ENCODE results near the gene UNC5C. TPM values are rescaled to one million over a fixed set of nuclear protein-coding genes. Genes with fewer than 3 reads are reported as not detected.

The UNC5C gene
- total and polyA plus RNA-seq, 10 of the 15 experiments (the other 5 are each of a cell fraction or from before 2014, with no cell fraction given), result 0.02 to 2.0 (median 0.15) TPM; not detected in 1

DNA sequence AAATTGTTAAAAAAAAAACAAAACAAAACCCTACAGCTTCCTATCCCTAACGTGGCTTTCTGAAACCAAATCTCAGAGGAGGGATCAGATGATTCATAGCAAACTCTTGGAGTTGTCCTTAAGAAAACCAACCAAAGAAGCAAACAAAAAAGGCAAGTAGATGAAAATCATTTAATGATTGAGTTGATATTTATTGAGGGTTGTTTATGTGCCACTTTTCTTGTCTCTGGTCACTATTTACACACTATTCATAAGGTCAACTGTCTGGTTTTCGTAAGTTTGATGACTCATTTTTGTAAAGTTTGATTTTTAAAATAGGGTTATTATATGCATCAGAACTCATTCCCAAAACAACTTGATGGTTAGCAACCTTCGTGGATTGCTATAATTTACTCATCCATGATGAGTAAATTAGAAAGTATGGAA, 133.4 kb downstream of the UNC5C start:
- H4K20me1 ChIP-seq (ENCODE audit: control insufficient read depth, insufficient read depth), result no peaks in the 10 kb centered on the region
- ChIA-PET RAD21 (ENCODE audit: unreplicated experiment) (no interaction called here), POLR2A (no interaction called here), SMC1A (ENCODE audit: uncharacterized antibody, unreplicated experiment) (interaction anchor here (1.2 kb wide), 1 partner anchor 11 kb away, joined by 3 read pairs; no protein-coding TSS in a partner anchor), CTCF (no interaction called here)
- no peaks in the 10 kb centered on the region for H3K9me3 ChIP-seq (replicated peaks; ENCODE audit: control insufficient read depth, insufficient read depth, low read length)
- no peak overlapping the region for H3K4me2 ChIP-seq (ENCODE audit: control insufficient read depth, insufficient read depth)
- TF ChIP-seq ZNF592 (IDR thresholded peaks at IDR 0.05) (no peak), RUNX3 (IDR thresholded peaks at IDR 0.05; ENCODE audit: low read length) (no peak)
- H3K79me2 ChIP-seq (ENCODE audit: control insufficient read depth, insufficient read depth, low read length), result no peaks in the 10 kb centered on the region
- H3K9ac ChIP-seq (ENCODE audit: control insufficient read depth, insufficient read depth, low read length), result no peak overlapping the region
- no peaks in the 10 kb centered on the region for H3K36me3 ChIP-seq (ENCODE audit: control insufficient read depth in 2 of 2, insufficient read depth in 2 of 2, low read length in 1 of 2)
- FAIRE-seq, result no peak
- no peak overlapping the region for H3K27ac ChIP-seq (ENCODE audit: control insufficient read depth, insufficient read depth)
- BruUV-seq (replicated peaks), result no TSS peak
- in situ Hi-C loops (cut with MboI) (no loop called here), intact Hi-C loops (cut with micrococcal nuclease; ENCODE audit: unreplicated experiment) (loop anchor here (5.0 kb wide), 1 partner anchor 248 kb away; no protein-coding TSS in a partner anchor)
- 3% methylated on average over 3 of the region's 3 CpGs for WGBS (ENCODE audit: insufficient coverage, insufficient replicate concordance, low lambda C conversion rate, missing lambda C conversion rate)
- H3K27me3 ChIP-seq (replicated peaks in 1 of 2; ENCODE audit: control insufficient read depth in 2 of 2, insufficient read depth in 2 of 2, low read length in 1 of 2), result no peaks in the 10 kb centered on the region
- DNase-seq (ENCODE audit: low read depth, low spot score), result no peak
- no peak overlapping the region for H2AFZ ChIP-seq (ENCODE audit: control insufficient read depth, low read depth, low read length)
- H3K4me3 ChIP-seq, result no peak overlapping the region
- no peak for ATAC-seq
- H3K4me1 ChIP-seq (ENCODE audit: control insufficient read depth, insufficient read depth, low read length), result no peaks in the 10 kb centered on the region

Measured in GM12878 (cell line).